Endothelial cell of umbilical vein (primary cell): Measurements from ENCODE around the gene SMIM10.

Experiments used
- EZH2 ChIP-seq: IDR thresholded peaks from 2 replicates; pipeline ENCODE4 v1.6.1; 2012; ENCODE audit warnings: borderline replicate concordance, low read depth, mild to moderate bottlenecking, moderate library complexity, low read length, inconsistent platforms; ENCODE audit not compliant: severe bottlenecking
- FOS ChIP-seq: IDR thresholded peaks from 2 replicates; pipeline ENCODE4 v1.6.1; 2011; ENCODE audit warnings: mild to moderate bottlenecking, low read length, moderate library complexity, borderline replicate concordance; ENCODE audit not compliant: insufficient read depth
- GATA2 ChIP-seq: IDR thresholded peaks from 2 replicates; pipeline ENCODE4 v1.7.0; 2011; ENCODE audit warnings: low read depth, mild to moderate bottlenecking, moderate library complexity, mixed read lengths, low read length; ENCODE audit not compliant: insufficient read length, insufficient read depth
- JUN ChIP-seq: IDR thresholded peaks from 2 replicates; pipeline ENCODE4 v1.6.1; 2011; ENCODE audit warnings: borderline replicate concordance, low read depth; ENCODE audit not compliant: insufficient read length, insufficient read depth
- MYC ChIP-seq: IDR thresholded peaks from one replicate; pipeline ENCODE4 v1.6.1; 2011; ENCODE audit warnings: mild to moderate bottlenecking, low read depth, low read length
- POLR2A ChIP-seq: IDR thresholded peaks from 2 replicates; pipeline ENCODE4 v1.6.1; 2012; ENCODE audit warnings: low read depth, mild to moderate bottlenecking, control low read depth, low read length
- POLR2AphosphoS5 ChIP-seq: IDR thresholded peaks from 2 replicates; pipeline ENCODE4 v1.6.1; 2012; ENCODE audit warnings: low read depth, mild to moderate bottlenecking, control low read depth, low read length, moderate library complexity; ENCODE audit not compliant: insufficient read depth
- TF ChIP-seq, protein P1 (sequence below), 2 donors: IDR thresholded peaks; 1 replicate in 1 of 2; 2 replicates in 1 of 2; pipeline ENCODE4 v1.5.1; 2011; ENCODE audit warnings: low read length in 2 of 2, mild to moderate bottlenecking in 2 of 2, moderate library complexity in 2 of 2, control low read depth in 1 of 2, inconsistent platforms in 1 of 2, low read depth in 1 of 2; ENCODE audit not compliant: insufficient read depth in 1 of 2; ENCODE audit errors: extremely low read depth in 1 of 2
- TF ChIP-seq, protein P2 (sequence below): IDR thresholded peaks from 2 replicates; pipeline ENCODE4 v1.6.1; 2011; ENCODE audit not compliant: insufficient read depth, insufficient read length

- TF ChIP-seq FOS, result no peak
- TF ChIP-seq, protein P1, sequence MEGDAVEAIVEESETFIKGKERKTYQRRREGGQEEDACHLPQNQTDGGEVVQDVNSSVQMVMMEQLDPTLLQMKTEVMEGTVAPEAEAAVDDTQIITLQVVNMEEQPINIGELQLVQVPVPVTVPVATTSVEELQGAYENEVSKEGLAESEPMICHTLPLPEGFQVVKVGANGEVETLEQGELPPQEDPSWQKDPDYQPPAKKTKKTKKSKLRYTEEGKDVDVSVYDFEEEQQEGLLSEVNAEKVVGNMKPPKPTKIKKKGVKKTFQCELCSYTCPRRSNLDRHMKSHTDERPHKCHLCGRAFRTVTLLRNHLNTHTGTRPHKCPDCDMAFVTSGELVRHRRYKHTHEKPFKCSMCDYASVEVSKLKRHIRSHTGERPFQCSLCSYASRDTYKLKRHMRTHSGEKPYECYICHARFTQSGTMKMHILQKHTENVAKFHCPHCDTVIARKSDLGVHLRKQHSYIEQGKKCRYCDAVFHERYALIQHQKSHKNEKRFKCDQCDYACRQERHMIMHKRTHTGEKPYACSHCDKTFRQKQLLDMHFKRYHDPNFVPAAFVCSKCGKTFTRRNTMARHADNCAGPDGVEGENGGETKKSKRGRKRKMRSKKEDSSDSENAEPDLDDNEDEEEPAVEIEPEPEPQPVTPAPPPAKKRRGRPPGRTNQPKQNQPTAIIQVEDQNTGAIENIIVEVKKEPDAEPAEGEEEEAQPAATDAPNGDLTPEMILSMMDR (IDR thresholded peaks at IDR 0.05; ENCODE audit: extremely low read depth in 1 of 2, insufficient read depth in 1 of 2, low read depth in 1 of 2, low read length in 2 of 2), result no peak
- TF ChIP-seq MYC, result no peak
- TF ChIP-seq POLR2A, result no peak
- TF ChIP-seq, protein P2, sequence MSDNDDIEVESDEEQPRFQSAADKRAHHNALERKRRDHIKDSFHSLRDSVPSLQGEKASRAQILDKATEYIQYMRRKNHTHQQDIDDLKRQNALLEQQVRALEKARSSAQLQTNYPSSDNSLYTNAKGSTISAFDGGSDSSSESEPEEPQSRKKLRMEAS, result no peak
- no peak for TF ChIP-seq POLR2AphosphoS5
- TF ChIP-seq GATA2, result no peak
- no peak for TF ChIP-seq EZH2
- TF ChIP-seq JUN, result no peak
These were observed 8.9 kb upstream of the SMIM10 start for GRCh38 chrX:134981910-134982309.
